ENCODE measurements around the gene PFDN6.
"Not testable (repeated sequence)": the region's sequence is repeated elsewhere in the genome, so short reads cannot be mapped to it uniquely, and the experiment has no call there.

The PFDN6 gene

GRCh38 chr6:33273129-33273923, 16.1 kb upstream of the PFDN6 start:
- DNase-seq (ENCODE audit: insufficient read length, low spot score) = no peak
- FAIRE-seq = no peak

- FAIRE-seq = no peak
Observed at GRCh38 chr6:33273924-33274902, 15.2 kb upstream of the PFDN6 start.

GRCh38 chr6:33275795-33276580, 13.4 kb upstream of the PFDN6 start:
- DNase-seq (ENCODE audit: insufficient read length, low spot score); FAIRE-seq: not testable (repeated sequence)

More at GRCh38 chr6:33273924-33274902, 15.2 kb upstream of the PFDN6 start:
- DNase-seq (ENCODE audit: insufficient read length, low spot score) = no peak

GRCh38 chr6:33276581-33276863, 12.9 kb upstream of the PFDN6 start:
- no peak for DNase-seq (ENCODE audit: insufficient read length, low spot score)
- no peak for FAIRE-seq

GRCh38 chr6:33276864-33277662, 12.3 kb upstream of the PFDN6 start, which contains the start of gene B3GALT4:
B3GALT4 (plus strand) TSS chr6:33277123; CDS start chr6:33277420, 297 bp downstream.
- DNase-seq (ENCODE audit: insufficient read length, low spot score) (no peak), FAIRE-seq (peak; percentile 45)

- DNase-seq (ENCODE audit: insufficient read length, low spot score) (no peak), FAIRE-seq (no peak)
Observed at GRCh38 chr6:33277663-33278391, 11.6 kb upstream of the PFDN6 start.

GRCh38 chr6:33278392-33278741, 11.0 kb upstream of the PFDN6 start:
- DNase-seq (ENCODE audit: insufficient read length, low spot score) = no peak
- FAIRE-seq = no peak

- DNase-seq (ENCODE audit: insufficient read length, low spot score) = no peak
- FAIRE-seq = no peak
Observed at GRCh38 chr6:33278810-33279209, 10.6 kb upstream of the PFDN6 start.

GRCh38 chr6:33279257-33279695, 10.1 kb upstream of the PFDN6 start:
- FAIRE-seq (no peak), DNase-seq (ENCODE audit: insufficient read length, low spot score) (no peak)

- DNase-seq (ENCODE audit: insufficient read length, low spot score) (no peak), FAIRE-seq (no peak)
Observed at GRCh38 chr6:33279971-33280511, 9.4 kb upstream of the PFDN6 start.

GRCh38 chr6:33280539-33280938, 8.9 kb upstream of the PFDN6 start:
- no peak for FAIRE-seq
- no peak for DNase-seq (ENCODE audit: insufficient read length, low spot score)

- FAIRE-seq = not testable (repeated sequence)
Observed at GRCh38 chr6:33285214-33285613, 4.2 kb upstream of the PFDN6 start.

GRCh38 chr6:33286946-33287914, 2.2 kb upstream of the PFDN6 start:
- FAIRE-seq = no peak
- no peak for DNase-seq (ENCODE audit: insufficient read length, low spot score)

More at GRCh38 chr6:33285214-33285613, 4.2 kb upstream of the PFDN6 start:
- not testable (repeated sequence) for DNase-seq (ENCODE audit: insufficient read length, low spot score)

GRCh38 chr6:33288141-33288920, 1.1 kb upstream of the PFDN6 start:
- FAIRE-seq (no peak), DNase-seq (ENCODE audit: insufficient read length, low spot score) (no peak)

- DNase-seq (ENCODE audit: insufficient read length, low spot score) = no peak
- peak; percentile 23 for FAIRE-seq
Observed at GRCh38 chr6:33289784-33290315, 449 bp downstream of the PFDN6 start.

- DNase-seq (ENCODE audit: insufficient read length, low spot score) = no peak
- no peak for FAIRE-seq
Observed at GRCh38 chr6:33290459-33290858, 1.1 kb downstream of the PFDN6 start.
